ENCODE results near the gene ZPBP2. TPM values are rescaled to one million over a fixed set of nuclear protein-coding genes. Genes with fewer than 3 reads are reported as not detected.
"Not testable (repeated sequence)": the region's sequence is repeated elsewhere in the genome, so short reads cannot be mapped to it uniquely, and the experiment has no call there.

ZPBP2 gene
- total RNA-seq, 2 experiments from 2014 or later = 0.19 to 0.34 TPM

DNA sequence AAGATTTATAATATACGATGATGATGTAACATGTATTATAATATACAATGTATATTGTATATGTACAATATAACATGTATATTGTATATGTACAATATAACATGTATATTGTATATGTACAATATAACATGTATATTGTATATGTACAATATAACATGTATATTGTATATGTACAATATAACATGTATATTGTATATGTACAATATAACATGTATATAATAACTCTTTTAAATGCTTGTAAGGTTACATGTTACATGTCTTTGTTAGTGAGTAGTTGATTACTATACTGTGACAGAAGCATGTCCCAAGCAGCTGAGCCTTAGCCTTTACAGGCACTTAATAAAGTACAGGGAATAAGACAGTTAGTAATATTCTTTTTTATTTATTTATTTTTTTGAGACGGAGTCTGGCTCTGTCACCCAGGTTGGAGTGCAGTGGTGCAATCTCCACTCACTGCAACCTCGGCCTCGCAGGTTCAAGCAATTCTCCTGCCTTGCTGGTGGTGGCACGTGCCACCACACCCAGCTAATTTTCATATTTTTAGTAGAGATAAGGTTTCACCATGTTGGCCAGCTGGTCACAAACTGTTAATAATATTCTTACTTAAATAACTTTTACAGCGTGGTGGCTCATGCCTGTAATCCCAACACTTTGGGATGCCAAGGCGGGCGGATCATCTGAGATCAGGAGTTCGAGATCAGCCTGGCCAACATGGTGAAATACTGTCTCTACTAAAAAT, 11.9 kb upstream of the ZPBP2 start:
- H3K27me3 Mint-ChIP-seq; H3K9me3 Mint-ChIP-seq (ENCODE audit: low read depth); ATAC-seq; POLR2A ChIA-PET; DNase-seq; intact Hi-C loops (cut with DNase I, micrococcal nuclease); H3K27ac Mint-ChIP-seq; H3K4me3 Mint-ChIP-seq: not testable (repeated sequence)
- CTCF ChIA-PET = interaction anchor here (1.4 kb wide), 1 partner anchor 12 kb away, joined by 3 read pairs; no protein-coding TSS in a partner anchor
- Mint-ChIP-seq H3K4me1 (peaks cover 47% of the 10 kb centered on the region), H3K36me3 (ENCODE audit: low read depth) (peaks cover 25% of the 10 kb centered on the region)

DNA sequence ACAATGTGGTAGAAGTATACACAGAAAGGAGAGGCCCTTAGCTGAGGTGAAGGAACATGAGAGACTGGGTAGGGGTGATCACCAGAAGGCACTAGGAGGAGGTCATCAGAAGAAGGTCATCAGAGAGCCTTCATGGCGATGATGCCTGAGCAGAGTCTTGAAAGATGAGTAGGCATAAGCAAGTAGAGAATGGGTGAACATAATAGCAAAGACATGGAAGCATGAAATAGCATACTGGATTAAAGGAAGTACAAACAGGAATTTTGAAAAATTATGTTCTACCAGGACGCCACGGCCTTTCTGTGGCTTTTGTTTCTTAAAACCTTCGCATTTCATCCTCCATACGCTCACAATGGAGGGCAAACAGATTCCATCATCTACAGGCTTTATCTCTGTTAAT, 6.8 kb upstream of the ZPBP2 start:
- intact Hi-C loops (cut with DNase I, micrococcal nuclease) = loop anchor here in 1 of 2 experiments (5.0 kb wide), 1 partner anchor 239 kb away; no protein-coding TSS in a partner anchor
- POLR2A ChIA-PET = interaction anchor here (0.7 to 1.7 kb wide), 3 partner anchors 26 to 107 kb away, joined by 3 to 4 read pairs (median 4); no protein-coding TSS in a partner anchor
- Mint-ChIP-seq H3K4me3 (peak overlapping the region; percentile 98), H3K9me3 (ENCODE audit: low read depth) (no peaks in the 10 kb centered on the region), H3K4me1 (peaks cover 48% of the 10 kb centered on the region), H3K27ac (peak overlapping the region; percentile 92), H3K36me3 (ENCODE audit: low read depth) (peaks cover 17% of the 10 kb centered on the region), H3K27me3 (no peaks in the 10 kb centered on the region)
- DNase-seq (no peak), ATAC-seq (no peak)
- CTCF ChIA-PET = interaction anchor here (0.7 to 3.1 kb wide), 13 partner anchors 11 to 708 kb away, joined by 3 to 13 read pairs (median 5); no protein-coding TSS in a partner anchor

DNA sequence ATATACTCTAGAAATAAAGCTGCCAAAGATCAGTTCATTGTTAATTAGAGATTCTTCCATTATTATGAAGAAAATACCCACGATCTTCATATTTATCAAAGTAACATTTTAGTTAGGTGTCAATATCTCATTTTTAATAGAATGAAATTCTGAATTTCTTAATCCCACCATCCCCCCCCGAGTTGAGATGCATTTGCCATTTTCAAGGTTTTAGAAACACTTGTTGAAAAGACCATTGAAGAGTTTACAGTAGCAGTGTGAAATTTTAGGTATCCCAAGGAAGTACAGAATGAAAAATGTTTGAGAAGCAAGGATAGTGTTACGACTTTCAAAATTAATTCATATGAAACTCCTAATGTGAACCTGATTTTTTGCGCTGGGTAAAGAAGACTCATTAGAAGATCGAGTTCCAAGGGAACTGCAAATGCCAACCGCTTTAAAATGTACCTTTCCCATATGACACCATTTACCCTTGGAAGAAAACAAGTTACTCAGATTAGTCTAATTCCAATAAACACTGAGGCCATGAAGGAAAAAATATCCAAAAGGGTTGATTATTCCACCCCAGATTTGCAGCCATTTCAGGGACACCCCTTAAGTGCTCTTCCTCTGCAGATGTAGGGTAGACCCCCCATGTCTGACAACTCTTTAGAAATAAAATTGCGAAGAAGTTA, 4.6 kb upstream of the ZPBP2 start:
- ChIA-PET CTCF (interaction anchor here (0.6 to 2.5 kb wide), 8 partner anchors 29 to 242 kb away, joined by 3 to 13 read pairs (median 3); no protein-coding TSS in a partner anchor), POLR2A (interaction anchor here (0.9 to 1.3 kb wide), 2 partner anchors 94 to 240 kb away, joined by 5 to 6 read pairs; no protein-coding TSS in a partner anchor)
- intact Hi-C loops (cut with DNase I, micrococcal nuclease) = loop anchor here (1.0 to 5.0 kb wide), 4 partner anchors 17 to 241 kb away; no protein-coding TSS in a partner anchor
- H3K9me3 Mint-ChIP-seq (ENCODE audit: low read depth) = no peaks in the 10 kb centered on the region
- peak overlapping the region; percentile 98 for H3K4me3 Mint-ChIP-seq
- H3K36me3 Mint-ChIP-seq (ENCODE audit: low read depth) = peaks cover 15% of the 10 kb centered on the region
- ATAC-seq (no peak), DNase-seq (no peak)
- peak overlapping the region; percentile 97 for H3K27ac Mint-ChIP-seq
- peaks cover 61% of the 10 kb centered on the region for H3K4me1 Mint-ChIP-seq
- H3K27me3 Mint-ChIP-seq = no peaks in the 10 kb centered on the region

DNA sequence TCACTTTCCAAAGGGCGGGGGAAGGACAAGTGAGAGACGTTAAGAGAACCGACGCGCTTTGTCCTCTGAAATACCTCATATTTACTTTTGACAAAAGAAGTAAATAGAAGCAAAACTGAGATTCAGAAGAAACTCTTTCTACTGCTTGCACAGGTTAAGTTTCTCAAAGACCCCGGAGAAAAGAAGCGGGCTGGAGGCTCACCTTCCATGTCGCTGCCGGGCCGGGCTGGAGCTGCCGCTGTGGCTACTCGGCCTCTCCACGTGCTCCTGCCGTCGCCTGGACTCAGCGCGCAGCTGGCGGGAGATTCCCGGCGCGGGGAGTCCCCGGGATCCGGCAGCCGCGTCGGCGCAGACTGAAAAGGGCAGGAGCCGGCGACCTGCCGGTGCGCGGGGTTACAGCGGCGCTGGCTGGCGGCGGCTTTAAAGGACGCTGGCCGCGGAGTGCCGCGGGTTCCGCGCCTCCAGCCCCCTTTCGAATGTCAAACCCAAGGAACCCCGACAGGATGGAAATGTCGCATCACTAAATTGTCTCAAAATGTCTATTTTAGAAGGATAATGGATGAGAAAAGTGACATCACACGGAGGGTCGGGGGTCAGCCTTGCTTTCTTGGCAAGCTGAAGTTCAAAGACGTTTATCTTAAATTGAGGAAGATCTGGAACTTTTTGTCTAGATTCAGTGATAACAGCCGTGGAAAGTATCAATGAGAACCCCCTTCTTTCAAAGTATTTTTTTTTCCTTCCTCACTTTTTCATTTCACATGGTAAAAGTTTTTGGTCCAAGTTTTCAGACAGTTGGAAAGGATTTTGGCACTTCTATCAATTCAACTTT, 3.9 kb upstream of the ZPBP2 start, which contains the start of gene IKZF3:
IKZF3 (minus strand) TSS at position 395 of the 829 bp plus-strand sequence; CDS start at position 209, 186 bp downstream.
- DNase-seq = peak; percentile 93
- intact Hi-C loops (cut with DNase I, micrococcal nuclease) = loop anchor here (1.0 to 5.0 kb wide), 10 partner anchors 17 to 242 kb away; partner anchors contain the start of gene STARD3 (in 1 of the 2)
- peak within 1 kb of the TSS; percentile 97 for H3K27ac Mint-ChIP-seq
- peaks cover 67% of the 10 kb centered on the region for H3K4me1 Mint-ChIP-seq
- H3K9me3 Mint-ChIP-seq (ENCODE audit: low read depth) = peaks cover 4% of the 10 kb centered on the region
- peak within 1 kb of the TSS; percentile 98 for H3K4me3 Mint-ChIP-seq
- ChIA-PET POLR2A (interaction anchor here (0.9 to 1.3 kb wide), 2 partner anchors 94 to 241 kb away, joined by 5 to 6 read pairs; no protein-coding TSS in a partner anchor), CTCF (interaction anchor here (0.7 to 2.5 kb wide), 13 partner anchors 11 to 243 kb away, joined by 3 to 13 read pairs (median 3); partner anchors contain the start of gene PSMD3)
- peak; percentile 75 for ATAC-seq
- peaks cover 15% of the 10 kb centered on the region for H3K36me3 Mint-ChIP-seq (ENCODE audit: low read depth)
- no peaks in the 10 kb centered on the region for H3K27me3 Mint-ChIP-seq

DNA sequence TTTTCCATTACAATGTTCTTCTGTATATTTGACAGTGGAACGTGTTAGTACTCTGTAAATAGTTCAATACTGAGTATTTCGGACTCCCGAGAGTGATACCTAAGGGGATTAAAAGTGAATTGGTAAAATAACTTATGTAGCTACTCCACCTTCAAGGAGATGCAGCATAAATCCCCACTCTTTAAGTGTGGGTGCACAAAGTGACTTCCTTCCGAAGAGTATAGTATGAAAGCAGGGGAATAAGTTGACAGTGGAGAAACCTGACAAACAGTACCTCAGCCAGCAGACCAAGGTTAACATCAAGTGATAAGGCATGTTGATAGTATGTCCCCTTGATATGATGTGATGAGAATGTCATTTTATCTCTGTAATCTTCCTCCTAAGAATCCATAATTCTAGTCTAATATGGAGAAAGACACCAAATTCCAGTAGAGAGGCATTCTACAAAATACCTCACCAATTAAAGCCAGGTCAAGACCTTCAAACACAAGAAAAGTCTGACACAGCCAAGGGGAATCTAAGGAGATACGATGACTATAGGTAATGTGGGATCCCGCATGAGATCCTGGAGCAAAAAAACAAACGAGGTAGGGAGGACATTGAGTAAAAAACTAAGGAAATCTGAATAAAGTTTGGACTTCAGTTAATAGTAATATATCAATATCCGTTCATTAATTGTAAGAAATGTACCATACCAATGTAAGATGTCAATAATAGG, 1.8 kb upstream of the ZPBP2 start:
- CTCF ChIA-PET = interaction anchor here (1.4 to 2.5 kb wide), 4 partner anchors 9 to 245 kb away, joined by 3 to 13 read pairs (median 6); no protein-coding TSS in a partner anchor
- ATAC-seq = no peak
- peak overlapping the region; percentile 63 for H3K27ac Mint-ChIP-seq
- no peak overlapping the region for H3K4me3 Mint-ChIP-seq
- DNase-seq = no peak
- POLR2A ChIA-PET = interaction anchor here (0.7 to 1.0 kb wide), 3 partner anchors 9 to 90 kb away, joined by 3 to 17 read pairs (median 4); no protein-coding TSS in a partner anchor
- intact Hi-C loops (cut with DNase I, micrococcal nuclease) = loop anchor here in 1 of 2 experiments (2.0 to 5.0 kb wide), 2 partner anchors 61 to 229 kb away; partner anchors contain the start of genes LRRC3C, ORMDL3 and STARD3
- H3K36me3 Mint-ChIP-seq (ENCODE audit: low read depth) = peaks cover 6% of the 10 kb centered on the region
- H3K9me3 Mint-ChIP-seq (ENCODE audit: low read depth) = peaks cover 5% of the 10 kb centered on the region
- H3K4me1 Mint-ChIP-seq = peaks cover 56% of the 10 kb centered on the region
- no peaks in the 10 kb centered on the region for H3K27me3 Mint-ChIP-seq

DNA sequence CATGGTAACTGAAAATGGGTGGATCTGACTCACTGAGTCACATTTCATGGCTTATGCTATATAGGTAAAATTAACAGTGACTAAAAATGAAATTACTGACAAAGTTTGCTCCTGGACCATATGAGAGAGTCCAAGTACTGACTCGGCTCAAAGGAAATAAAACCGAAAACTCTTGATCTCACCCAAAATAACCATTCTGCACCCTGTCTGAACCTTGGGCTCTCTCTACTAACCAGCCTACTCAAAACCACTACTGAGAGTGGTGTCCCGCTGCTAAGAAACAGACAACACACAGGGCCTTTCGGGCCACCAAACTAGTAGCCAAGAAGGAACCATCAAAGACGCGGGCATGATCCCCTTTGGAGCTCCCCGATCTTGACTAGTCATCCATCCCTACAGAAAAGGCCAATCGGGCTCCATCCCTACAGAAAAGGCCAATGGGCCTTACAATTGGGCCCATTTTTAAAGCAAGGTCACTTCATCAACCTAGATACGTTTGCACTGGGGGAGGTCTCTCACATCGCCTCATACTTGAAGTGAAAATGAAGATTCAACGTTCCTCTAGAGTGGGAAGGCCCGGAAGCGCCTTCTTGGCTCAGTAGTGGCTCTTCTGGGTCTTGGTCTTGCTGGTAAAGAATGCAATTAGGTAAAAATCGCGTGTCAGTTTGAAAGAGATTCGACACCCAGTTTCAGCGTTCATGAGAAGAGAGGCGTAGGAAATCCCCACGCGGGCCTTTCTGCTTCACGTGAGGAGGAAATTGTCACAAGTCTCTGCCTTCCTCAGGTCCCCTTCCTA, 720 bp upstream of the ZPBP2 start:
- Mint-ChIP-seq H3K4me3 (peak overlapping the region; percentile 53), H3K9me3 (ENCODE audit: low read depth) (peaks cover 5% of the 10 kb centered on the region), H3K36me3 (ENCODE audit: low read depth) (peaks cover 5% of the 10 kb centered on the region), H3K4me1 (peaks cover 52% of the 10 kb centered on the region), H3K27me3 (no peaks in the 10 kb centered on the region), H3K27ac (peak overlapping the region; percentile 93)
- DNase-seq (peak; percentile 73), ATAC-seq (peak; percentile 81)
- CTCF ChIA-PET = no interaction called here
- POLR2A ChIA-PET = interaction anchor here (0.9 kb wide), 1 partner anchor 97 kb away, joined by 5 read pairs; no protein-coding TSS in a partner anchor
- intact Hi-C loops (cut with DNase I, micrococcal nuclease) = loop anchor here (1.0 to 5.0 kb wide), 10 partner anchors 60 to 230 kb away; partner anchors contain the start of genes LRRC3C (in 2 of the 2), ORMDL3 (in 2 of the 2), PSMD3 (in 2 of the 2) and MIEN1 (in 1 of the 2)

DNA sequence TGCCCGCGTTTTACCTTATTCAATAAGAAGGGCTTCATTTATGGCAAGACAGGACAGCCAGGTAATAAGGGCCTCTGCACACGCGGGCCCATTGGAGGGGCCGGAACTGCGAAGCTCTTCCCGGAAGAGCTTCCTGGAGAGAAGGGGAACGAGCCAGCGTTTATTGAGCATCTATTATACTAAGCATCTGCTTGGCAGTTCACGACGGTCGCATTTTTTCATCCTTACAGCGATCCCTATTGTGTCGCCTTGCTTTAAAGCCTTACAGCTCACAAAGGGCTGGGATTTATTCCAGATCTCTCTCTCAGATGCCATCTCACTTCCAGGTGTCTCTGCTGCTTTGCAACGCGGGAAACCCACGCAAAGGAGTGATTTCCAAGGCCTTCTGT, 546 bp downstream of the ZPBP2 start:
- intact Hi-C loops (cut with DNase I, micrococcal nuclease) = loop anchor here in 1 of 2 experiments (5.0 kb wide), 1 partner anchor 231 kb away; the partner anchor contains the start of gene STARD3
- Mint-ChIP-seq H3K27me3 (no peaks in the 10 kb centered on the region), H3K4me1 (peaks cover 52% of the 10 kb centered on the region), H3K9me3 (ENCODE audit: low read depth) (peaks cover 5% of the 10 kb centered on the region), H3K27ac (peak overlapping the region; percentile 93), H3K36me3 (ENCODE audit: low read depth) (peaks cover 2% of the 10 kb centered on the region), H3K4me3 (peak overlapping the region; percentile 53)
- POLR2A ChIA-PET = no interaction called here
- ATAC-seq (no peak), DNase-seq (no peak)
- CTCF ChIA-PET = interaction anchor here (0.6 kb wide), 2 partner anchors 40 to 214 kb away, joined by 3 to 4 read pairs; no protein-coding TSS in a partner anchor

DNA sequence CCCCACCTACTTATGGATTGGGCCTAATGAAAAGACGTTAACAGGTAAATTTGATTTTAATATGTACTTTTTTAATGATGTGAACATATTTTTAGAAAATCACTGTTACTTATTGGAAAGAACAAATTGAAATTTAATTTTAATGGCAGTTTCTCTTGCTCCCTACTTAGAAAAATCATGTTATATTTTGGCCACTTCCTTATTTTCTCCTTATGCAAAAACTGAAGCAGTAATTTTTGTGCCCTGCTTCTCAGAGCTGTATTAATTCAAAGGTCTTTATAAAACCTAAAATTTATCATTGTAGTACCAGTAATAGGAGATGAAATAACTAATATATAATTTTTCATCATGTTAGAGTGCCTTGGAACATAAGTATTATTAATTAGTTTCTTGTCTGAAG, 2.8 kb downstream of the ZPBP2 start:
- intact Hi-C loops (cut with DNase I, micrococcal nuclease) = no loop called here
- H3K9me3 Mint-ChIP-seq (ENCODE audit: low read depth) = peaks cover 5% of the 10 kb centered on the region
- ChIA-PET CTCF (no interaction called here), POLR2A (no interaction called here)
- H3K4me1 Mint-ChIP-seq = peaks cover 35% of the 10 kb centered on the region
- H3K36me3 Mint-ChIP-seq (ENCODE audit: low read depth) = no peaks in the 10 kb centered on the region
- H3K4me3 Mint-ChIP-seq = no peak overlapping the region
- H3K27me3 Mint-ChIP-seq = no peaks in the 10 kb centered on the region
- no peak for ATAC-seq
- no peak for DNase-seq
- H3K27ac Mint-ChIP-seq = no peak overlapping the region

DNA sequence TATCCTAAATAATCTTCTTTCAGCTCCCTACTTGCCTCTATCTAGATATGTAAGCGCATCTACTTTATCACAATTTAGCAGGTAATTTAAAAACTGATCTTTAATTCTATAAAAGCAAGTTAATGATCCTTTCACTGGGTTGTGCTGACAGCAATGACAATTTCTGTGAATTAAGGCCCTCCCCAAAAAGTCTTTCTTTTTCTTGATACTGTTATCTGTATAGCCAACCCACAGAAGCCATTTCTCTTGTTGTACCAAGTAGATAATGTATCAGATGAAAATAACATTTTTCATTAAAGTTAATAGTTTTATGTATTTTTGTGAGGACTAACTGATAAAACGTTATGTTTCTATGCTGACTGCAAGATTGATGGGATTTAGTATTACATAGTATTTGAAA, 3.8 kb downstream of the ZPBP2 start:
- no peak overlapping the region for H3K4me3 Mint-ChIP-seq
- no peaks in the 10 kb centered on the region for H3K27me3 Mint-ChIP-seq
- CTCF ChIA-PET = interaction anchor here (1.0 to 2.4 kb wide), 6 partner anchors 11 to 247 kb away, joined by 3 to 8 read pairs (median 5); no protein-coding TSS in a partner anchor
- peaks cover 5% of the 10 kb centered on the region for H3K9me3 Mint-ChIP-seq (ENCODE audit: low read depth)
- DNase-seq = no peak
- H3K4me1 Mint-ChIP-seq = peaks cover 26% of the 10 kb centered on the region
- no peak overlapping the region for H3K27ac Mint-ChIP-seq
- ATAC-seq = no peak
- intact Hi-C loops (cut with DNase I, micrococcal nuclease) = loop anchor here (1.0 kb wide), 1 partner anchor 108 kb away; the partner anchor contains the start of gene PSMD3 (in 2 of the 2)
- POLR2A ChIA-PET = no interaction called here
- no peaks in the 10 kb centered on the region for H3K36me3 Mint-ChIP-seq (ENCODE audit: low read depth)
